HepG2 (cell line): Measurements from ENCODE around the gene GFPT2. TPM values are rescaled to one million over a fixed set of nuclear protein-coding genes. Genes with fewer than 3 reads are reported as not detected.

Source experiments
- FOXP4 ChIP-seq: sonication (generic); formaldehyde crosslinking; IDR thresholded peaks from 2 replicates; pipeline ENCODE4 v1.4.0; 2020; ENCODE audit warnings: missing genetic modification reagents
- HNRNPLL ChIP-seq: fragments of 200-400 bp; formaldehyde crosslinking; IDR thresholded peaks from 2 replicates; pipeline ENCODE4 v1.6.1; 2017; ENCODE audit warnings: mild to moderate bottlenecking, low read depth, low read length; ENCODE audit not compliant: poor library complexity, severe bottlenecking
- MATR3 ChIP-seq: sonication (generic); formaldehyde crosslinking; IDR thresholded peaks from 2 replicates; pipeline ENCODE4 v1.4.0; 2020; ENCODE audit warnings: missing genetic modification reagents
- MLX ChIP-seq: IDR thresholded peaks from 2 replicates; pipeline ENCODE4 v1.6.1; 2016
- NCOR1 ChIP-seq: fragments of 200-600 bp; sonication (generic); IDR thresholded peaks from 2 replicates; pipeline ENCODE4 v1.7.0; 2017; ENCODE audit warnings: antibody characterized with exemption, low read length, borderline replicate concordance
- NFE2L2 ChIP-seq: fragments of 150-350 bp; IDR thresholded peaks from 2 replicates; pipeline ENCODE4 v1.6.1; 2014; ENCODE audit warnings: low read length
- NFKB2 ChIP-seq: sonication (generic); formaldehyde crosslinking; IDR thresholded peaks from 2 replicates; pipeline ENCODE4 v1.4.0; 2020; ENCODE audit warnings: missing genetic modification reagents, borderline replicate concordance
- NR2F1 ChIP-seq, 2 experiments: fragments of 450-650 bp in 1 of 2; formaldehyde crosslinking in 1 of 2; IDR thresholded peaks; 2 replicates each; pipeline versions ENCODE4 v1.5.0 to v1.6.1; 2016 to 2020; ENCODE audit warnings: mild to moderate bottlenecking in 1 of 2, missing compliant biosample characterization in 1 of 2, missing genetic modification reagents in 1 of 2, moderate library complexity in 1 of 2
- PHF20 ChIP-seq: sonication (generic); formaldehyde crosslinking; IDR thresholded peaks from 2 replicates; pipeline ENCODE4 v1.5.0; 2020; ENCODE audit warnings: mild to moderate bottlenecking, missing genetic modification reagents
- RBFOX2 ChIP-seq: fragments of 200-400 bp; formaldehyde crosslinking; IDR thresholded peaks from 2 replicates; pipeline ENCODE4 v1.6.1; 2017; ENCODE audit warnings: low read depth, mild to moderate bottlenecking, low read length
- REXO4 ChIP-seq: sonication (generic); formaldehyde crosslinking; IDR thresholded peaks from 2 replicates; pipeline ENCODE4 v1.8.0; 2022; ENCODE audit warnings: missing genetic modification reagents, mild to moderate bottlenecking, borderline replicate concordance
- RFX1 ChIP-seq: fragments of 450-650 bp; IDR thresholded peaks from 2 replicates; pipeline ENCODE4 v1.6.1; 2017
- RNF219 ChIP-seq: sonication (generic); formaldehyde crosslinking; IDR thresholded peaks from 2 replicates; pipeline ENCODE4 v1.5.0; 2020; ENCODE audit warnings: mild to moderate bottlenecking, missing genetic modification reagents
- SP140L ChIP-seq: sonication (generic); formaldehyde crosslinking; IDR thresholded peaks from 2 replicates; pipeline ENCODE4 v1.4.0; 2020; ENCODE audit warnings: missing genetic modification reagents, borderline replicate concordance
- SP5 ChIP-seq: IDR thresholded peaks from 2 replicates; pipeline ENCODE4 v1.6.1; 2016; ENCODE audit warnings: low read depth, borderline replicate concordance
- SPEN ChIP-seq: sonication (generic); formaldehyde crosslinking; IDR thresholded peaks from 2 replicates; pipeline ENCODE4 v1.5.1; 2020; ENCODE audit warnings: low read depth, mild to moderate bottlenecking, missing genetic modification reagents
- STAG1 ChIP-seq: sonication (generic); formaldehyde crosslinking; IDR thresholded peaks from 2 replicates; pipeline ENCODE4 v1.4.0; 2020; ENCODE audit warnings: missing genetic modification reagents
- ZFY ChIP-seq: sonication (generic); formaldehyde crosslinking; IDR thresholded peaks from 2 replicates; pipeline ENCODE4 v1.4.0; 2020; ENCODE audit warnings: missing genetic modification reagents
- ZNF24 ChIP-seq: fragments of 450-650 bp; IDR thresholded peaks from 2 replicates; pipeline ENCODE4 v1.6.1; 2017; ENCODE audit warnings: antibody characterized with exemption, mild to moderate bottlenecking
- ZNF326 ChIP-seq: sonication (generic); formaldehyde crosslinking; IDR thresholded peaks from 2 replicates; pipeline ENCODE4 v1.4.0; 2020; ENCODE audit warnings: missing genetic modification reagents, borderline replicate concordance
- ZNF777 ChIP-seq: sonication (generic); formaldehyde crosslinking; IDR thresholded peaks from 2 replicates; pipeline ENCODE4 v1.4.0; 2020; ENCODE audit warnings: missing genetic modification reagents
- polyA plus RNA-seq, 8 experiments: library from polyadenylated mRNA; depleted of rRNA in 3 of 8; stranded (reverse) in 7 of 8; unstranded in 1 of 8; fragments of >200 nt; fragmentation: Illumina TruSeq in 4 of 8; extraction: Trizol in 4 of 8; gene quantifications; 2 replicates each; pipeline versions ENCODE4 v1.2.1 to v1.2.3, GENCODE V29; 2011 to 2016; ENCODE audit warnings: low read depth in 4 of 8, missing spikeins in 1 of 8, mixed read lengths in 1 of 8; ENCODE audit not compliant: insufficient read depth in 1 of 8
- total RNA-seq, 5 experiments: library from RNA; depleted of rRNA; stranded (reverse); fragments of >200 nt; fragmentation: Illumina TruSeq; extraction: Trizol; gene quantifications; 2 replicates each; pipeline ENCODE4 v1.2.3, GENCODE V29; 2016; ENCODE audit warnings: low read depth in 1 of 5
- TF ChIP-seq, protein P1 (sequence below): sonication (generic); formaldehyde crosslinking; conservative IDR thresholded peaks from 2 replicates; pipeline ENCODE4 v1.8.0; 2022; ENCODE audit warnings: mild to moderate bottlenecking, moderate library complexity, missing genetic modification reagents

GFPT2 gene
- total and polyA plus RNA-seq, 2 of the 13 experiments (the other 11 are each of a cell fraction or from before 2014, with no cell fraction given), result 0.18 TPM

GRCh38 chr5:180313677-180314505 lies 39.2 kb downstream of the GFPT2 start (continued):
- TF ChIP-seq NCOR1 (no peak), STAG1 (peak; percentile 50; the same call in 1 of the 2 replicates), ZNF326 (CRISPR knock-in tag) (no peak), PHF20 (CRISPR knock-in tag) (no peak), FOXP4 (CRISPR knock-in tag) (0 out of 2 replicates have a peak, but pooled peaks have one; percentile 17), ZFY (peak; percentile 45; the same call in 1 of the 2 replicates), MLX (CRISPR knock-in tag) (no peak), SP140L (CRISPR knock-in tag) (no peak), SPEN (peak; percentile 53; the same call in 1 of the 2 replicates), NFE2L2 (no peak), NR2F1 (CRISPR knock-in tag; IDR thresholded peaks at IDR 0.05) (no peak), RNF219 (CRISPR knock-in tag) (no peak), REXO4 (CRISPR knock-in tag) (no peak), SP5 (CRISPR knock-in tag) (no peak), RFX1 (no peak), ZNF777 (CRISPR knock-in tag) (peak; percentile 33; the same call in 1 of the 2 replicates), ZNF24 (no peak), NFKB2 (CRISPR knock-in tag) (0 out of 2 replicates have a peak, but pooled peaks have one; percentile 30), RBFOX2 (peak; percentile 72), HNRNPLL (peak; percentile 61), MATR3 (CRISPR knock-in tag) (no peak)
- TF ChIP-seq, protein P1, sequence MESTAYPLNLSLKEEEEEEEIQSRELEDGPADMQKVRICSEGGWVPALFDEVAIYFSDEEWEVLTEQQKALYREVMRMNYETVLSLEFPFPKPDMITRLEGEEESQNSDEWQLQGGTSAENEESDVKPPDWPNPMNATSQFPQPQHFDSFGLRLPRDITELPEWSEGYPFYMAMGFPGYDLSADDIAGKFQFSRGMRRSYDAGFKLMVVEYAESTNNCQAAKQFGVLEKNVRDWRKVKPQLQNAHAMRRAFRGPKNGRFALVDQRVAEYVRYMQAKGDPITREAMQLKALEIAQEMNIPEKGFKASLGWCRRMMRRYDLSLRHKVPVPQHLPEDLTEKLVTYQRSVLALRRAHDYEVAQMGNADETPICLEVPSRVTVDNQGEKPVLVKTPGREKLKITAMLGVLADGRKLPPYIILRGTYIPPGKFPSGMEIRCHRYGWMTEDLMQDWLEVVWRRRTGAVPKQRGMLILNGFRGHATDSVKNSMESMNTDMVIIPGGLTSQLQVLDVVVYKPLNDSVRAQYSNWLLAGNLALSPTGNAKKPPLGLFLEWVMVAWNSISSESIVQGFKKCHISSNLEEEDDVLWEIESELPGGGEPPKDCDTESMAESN (CRISPR knock-in tag), result peak; percentile 46; the same call in 1 of the 2 replicates
